HG03175 (cell line): Measurements from ENCODE around the gene GPHB5.

Source experiments
- ATAC-seq: cut with Tn5 transposase; IDR thresholded peaks from one replicate; pipeline ENCODE4 v1.9.1; 2021; ENCODE audit warnings: mild to moderate bottlenecking, moderate library complexity; ENCODE audit not compliant: unreplicated experiment

The GPHB5 gene

GRCh38 chr14:63267171-63267570 is 51.6 kb downstream of the GPHB5 start:
- no peak for ATAC-seq

- no peak for ATAC-seq
Observed at GRCh38 chr14:63266106-63266505, 52.6 kb downstream of the GPHB5 start.
